C4-2B (cell line): ENCODE results near the gene KRT38.

ENCODE experiments used
- ZFX ChIP-seq: fragments of 450-650 bp; IDR thresholded peaks from 2 replicates; pipeline ENCODE4 v1.6.1; 2017
- TF ChIP-seq, protein P1 (sequence below): fragments of 450-650 bp; conservative IDR thresholded peaks from 2 replicates; pipeline ENCODE4 v1.5.1; 2017; ENCODE audit warnings: mild to moderate bottlenecking

DNA sequence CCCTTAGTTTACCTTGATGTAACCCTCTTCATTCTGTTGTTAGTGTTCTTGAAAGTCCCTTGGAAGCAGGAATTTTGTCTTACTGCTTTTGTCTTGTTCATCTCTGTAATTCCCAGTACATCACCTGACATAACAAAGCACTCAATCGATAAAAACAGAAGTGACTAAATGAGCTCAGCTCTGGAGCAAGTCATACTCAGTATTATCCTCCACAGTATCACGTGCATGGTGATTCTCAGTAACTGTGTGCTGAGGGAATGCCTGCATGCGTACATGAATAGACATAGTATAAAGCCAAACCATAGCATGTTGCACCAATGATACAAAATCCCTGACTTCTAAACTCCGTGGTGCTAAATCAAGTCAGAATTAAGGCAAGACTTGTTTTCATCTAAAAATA is 7.2 kb downstream of the KRT38 start:
- TF ChIP-seq, protein P1, sequence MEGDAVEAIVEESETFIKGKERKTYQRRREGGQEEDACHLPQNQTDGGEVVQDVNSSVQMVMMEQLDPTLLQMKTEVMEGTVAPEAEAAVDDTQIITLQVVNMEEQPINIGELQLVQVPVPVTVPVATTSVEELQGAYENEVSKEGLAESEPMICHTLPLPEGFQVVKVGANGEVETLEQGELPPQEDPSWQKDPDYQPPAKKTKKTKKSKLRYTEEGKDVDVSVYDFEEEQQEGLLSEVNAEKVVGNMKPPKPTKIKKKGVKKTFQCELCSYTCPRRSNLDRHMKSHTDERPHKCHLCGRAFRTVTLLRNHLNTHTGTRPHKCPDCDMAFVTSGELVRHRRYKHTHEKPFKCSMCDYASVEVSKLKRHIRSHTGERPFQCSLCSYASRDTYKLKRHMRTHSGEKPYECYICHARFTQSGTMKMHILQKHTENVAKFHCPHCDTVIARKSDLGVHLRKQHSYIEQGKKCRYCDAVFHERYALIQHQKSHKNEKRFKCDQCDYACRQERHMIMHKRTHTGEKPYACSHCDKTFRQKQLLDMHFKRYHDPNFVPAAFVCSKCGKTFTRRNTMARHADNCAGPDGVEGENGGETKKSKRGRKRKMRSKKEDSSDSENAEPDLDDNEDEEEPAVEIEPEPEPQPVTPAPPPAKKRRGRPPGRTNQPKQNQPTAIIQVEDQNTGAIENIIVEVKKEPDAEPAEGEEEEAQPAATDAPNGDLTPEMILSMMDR, result no peak
- no peak for TF ChIP-seq ZFX
